SU-DHL-6 (cell line): ENCODE measurements around the gene KDM4F.

Source experiments
- H2AFZ ChIP-seq: fragments of 200-600 bp; sonication (generic); 2 replicates; pipeline ENCODE4 v1.6.1; 2014; ENCODE audit warnings: low read depth, mild to moderate bottlenecking, moderate library complexity, mixed read lengths, antibody characterized with exemption, low read length; ENCODE audit not compliant: severe bottlenecking
- H3F3A ChIP-seq: fragments of 200-600 bp; shearing (Covaris generic); 2 replicates; pipeline ENCODE4 v1.6.0; 2016; ENCODE audit warnings: antibody characterized with exemption, mild to moderate bottlenecking; ENCODE audit not compliant: insufficient read depth
- H3K27ac ChIP-seq: fragments of 200-600 bp; sonication (generic); 2 replicates; pipeline ENCODE4 v1.5.1; 2016; ENCODE audit warnings: low read depth, mild to moderate bottlenecking, low read length, moderate library complexity, mixed read lengths
- H3K27me3 ChIP-seq: fragments of 200-600 bp; sonication (generic), shearing (Covaris generic); 2 replicates; pipeline ENCODE4 v1.6.0; 2014; ENCODE audit warnings: mild to moderate bottlenecking, low read length
- H3K36me3 ChIP-seq: fragments of 200-600 bp; sonication (generic); 2 replicates; pipeline ENCODE4 v1.6.1; 2014; ENCODE audit warnings: mild to moderate bottlenecking, low read length, mixed read lengths
- H3K4me2 ChIP-seq: fragments of 300-600, 200-600 bp; shearing (Covaris generic), sonication (generic); 2 replicates; pipeline ENCODE4 v1.6.0; 2014; ENCODE audit warnings: low read length, low read depth, mild to moderate bottlenecking; ENCODE audit not compliant: poor library complexity, severe bottlenecking
- H3K4me3 ChIP-seq: fragments of 200-600 bp; sonication (generic); 2 replicates; pipeline ENCODE4 v1.5.1; 2014; ENCODE audit warnings: antibody characterized with exemption, low read length, mild to moderate bottlenecking, mixed read lengths; ENCODE audit not compliant: insufficient read depth, poor library complexity, severe bottlenecking
- H3K79me2 ChIP-seq: fragments of 200-600 bp; sonication (generic); 2 replicates; pipeline ENCODE4 v1.6.1; 2014; ENCODE audit warnings: mild to moderate bottlenecking, low read length, moderate library complexity; ENCODE audit not compliant: insufficient read depth
- H3K9ac ChIP-seq: fragments of 200-600 bp; sonication (generic); 2 replicates; pipeline ENCODE4 v1.7.0; 2014; ENCODE audit warnings: mild to moderate bottlenecking, low read length
- H3K9me2 ChIP-seq: fragments of 200-600 bp; sonication (generic); replicated peaks from 2 replicates; pipeline ENCODE4 v1.6.1; 2014; ENCODE audit warnings: low read length; ENCODE audit not compliant: insufficient read depth
- H3K9me3 ChIP-seq: fragments of 200-600 bp; sonication (generic); 2 replicates; pipeline ENCODE4 v1.6.1; 2014; ENCODE audit warnings: low read length, mixed read lengths; ENCODE audit not compliant: insufficient read depth
- H4K20me1 ChIP-seq: fragments of 200-600 bp; sonication (generic); 2 replicates; pipeline ENCODE4 v1.6.1; 2014; ENCODE audit warnings: low read depth, mild to moderate bottlenecking, antibody characterized with exemption, low read length, moderate library complexity, mixed read lengths
- EZH2phosphoT487 ChIP-seq: fragments of 200-600 bp; sonication (generic), shearing (Covaris generic); conservative IDR thresholded peaks from 2 replicates; pipeline ENCODE4 v1.6.1; 2018; ENCODE audit warnings: mild to moderate bottlenecking, antibody characterized with exemption, low read length, moderate library complexity, mixed read lengths
- TF ChIP-seq, protein P1 (sequence below): fragments of 200-600 bp; sonication (generic); IDR thresholded peaks from one replicate; pipeline ENCODE4 v1.5.1; 2017; ENCODE audit warnings: antibody characterized with exemption, mild to moderate bottlenecking, low read length, moderate library complexity; ENCODE audit not compliant: insufficient read depth, poor library complexity, severe bottlenecking

KDM4F gene

DNA sequence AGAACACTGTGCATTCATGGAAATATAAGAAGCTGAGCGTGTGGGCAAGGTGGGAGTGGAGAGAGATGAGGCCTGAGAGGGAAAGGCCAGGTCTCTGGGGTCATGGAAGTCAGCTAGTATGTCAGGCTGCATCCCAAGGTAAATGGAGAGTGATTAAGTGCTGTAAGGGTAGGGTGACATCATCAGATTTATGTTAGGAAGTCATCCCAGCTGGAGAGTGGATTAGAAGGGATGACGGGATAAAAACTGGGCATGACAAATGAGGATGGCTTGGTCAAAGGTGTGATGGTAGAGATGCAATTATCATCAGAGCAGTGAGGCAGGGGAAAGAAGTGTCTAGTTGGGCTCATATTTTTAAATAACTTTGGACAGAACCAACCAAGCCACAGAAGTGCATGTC, 36.9 kb downstream of the KDM4F start:
- H3K79me2 ChIP-seq, result no peaks in the 10 kb centered on the region
- no peaks in the 10 kb centered on the region for H3K9me2 ChIP-seq
- H3K27me3 ChIP-seq, result no peaks in the 10 kb centered on the region
- H3K4me2 ChIP-seq, result no peak overlapping the region
- H2AFZ ChIP-seq, result no peak overlapping the region
- H3K27ac ChIP-seq, result no peak overlapping the region
- no peaks in the 10 kb centered on the region for H3K36me3 ChIP-seq
- no peak overlapping the region for H3K4me3 ChIP-seq
- no peak overlapping the region for H3K9ac ChIP-seq
- TF ChIP-seq EZH2phosphoT487, result no peak
- TF ChIP-seq, protein P1, sequence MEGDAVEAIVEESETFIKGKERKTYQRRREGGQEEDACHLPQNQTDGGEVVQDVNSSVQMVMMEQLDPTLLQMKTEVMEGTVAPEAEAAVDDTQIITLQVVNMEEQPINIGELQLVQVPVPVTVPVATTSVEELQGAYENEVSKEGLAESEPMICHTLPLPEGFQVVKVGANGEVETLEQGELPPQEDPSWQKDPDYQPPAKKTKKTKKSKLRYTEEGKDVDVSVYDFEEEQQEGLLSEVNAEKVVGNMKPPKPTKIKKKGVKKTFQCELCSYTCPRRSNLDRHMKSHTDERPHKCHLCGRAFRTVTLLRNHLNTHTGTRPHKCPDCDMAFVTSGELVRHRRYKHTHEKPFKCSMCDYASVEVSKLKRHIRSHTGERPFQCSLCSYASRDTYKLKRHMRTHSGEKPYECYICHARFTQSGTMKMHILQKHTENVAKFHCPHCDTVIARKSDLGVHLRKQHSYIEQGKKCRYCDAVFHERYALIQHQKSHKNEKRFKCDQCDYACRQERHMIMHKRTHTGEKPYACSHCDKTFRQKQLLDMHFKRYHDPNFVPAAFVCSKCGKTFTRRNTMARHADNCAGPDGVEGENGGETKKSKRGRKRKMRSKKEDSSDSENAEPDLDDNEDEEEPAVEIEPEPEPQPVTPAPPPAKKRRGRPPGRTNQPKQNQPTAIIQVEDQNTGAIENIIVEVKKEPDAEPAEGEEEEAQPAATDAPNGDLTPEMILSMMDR, result no peak
- H3K9me3 ChIP-seq, result no peaks in the 10 kb centered on the region
- no peaks in the 10 kb centered on the region for H3F3A ChIP-seq
- H4K20me1 ChIP-seq, result no peaks in the 10 kb centered on the region

DNA sequence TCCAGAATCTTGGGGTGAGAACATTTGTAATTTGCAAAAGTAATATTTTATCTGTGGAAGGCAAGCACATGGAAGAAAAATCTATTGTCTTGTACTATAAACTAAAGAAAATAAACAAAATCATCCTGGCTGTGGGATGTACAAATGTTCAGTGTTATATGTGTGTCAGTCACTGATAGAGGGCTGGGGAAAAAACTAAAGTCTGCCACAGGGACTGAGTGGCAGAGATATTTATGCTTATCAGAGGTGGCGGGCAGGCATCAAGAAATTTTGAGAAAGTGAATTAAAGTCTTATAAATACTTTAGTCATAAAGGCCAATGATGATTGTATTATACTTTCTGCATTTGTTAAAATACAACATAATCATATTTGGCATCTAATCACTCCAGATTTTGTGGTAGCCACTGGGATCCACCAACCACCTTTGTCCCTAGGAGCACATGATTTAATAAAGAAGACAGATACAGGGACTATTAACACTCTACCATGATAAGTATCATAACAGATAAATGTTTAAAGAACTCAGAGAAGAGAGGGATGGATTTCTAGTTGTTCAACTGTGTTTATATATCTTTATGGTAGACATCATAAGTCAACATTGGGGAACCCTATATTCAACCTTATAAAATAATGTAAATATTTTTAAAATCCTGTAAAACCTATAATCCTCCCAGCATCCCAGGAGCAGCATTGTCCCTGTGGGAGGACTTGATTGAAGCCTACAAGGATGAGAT, 37.8 kb downstream of the KDM4F start:
- Histone ChIP-seq H2AFZ (no peak overlapping the region), H3K79me2 (no peaks in the 10 kb centered on the region), H3K9ac (no peak overlapping the region), H3K27ac (no peak overlapping the region), H3K4me2 (no peak overlapping the region), H3K4me3 (no peak overlapping the region), H3K36me3 (no peaks in the 10 kb centered on the region), H3K27me3 (no peaks in the 10 kb centered on the region), H3F3A (no peaks in the 10 kb centered on the region), H3K9me3 (no peaks in the 10 kb centered on the region), H3K9me2 (no peaks in the 10 kb centered on the region), H4K20me1 (no peaks in the 10 kb centered on the region)
- no peak for TF ChIP-seq EZH2phosphoT487
- TF ChIP-seq, protein P1, result no peak

DNA sequence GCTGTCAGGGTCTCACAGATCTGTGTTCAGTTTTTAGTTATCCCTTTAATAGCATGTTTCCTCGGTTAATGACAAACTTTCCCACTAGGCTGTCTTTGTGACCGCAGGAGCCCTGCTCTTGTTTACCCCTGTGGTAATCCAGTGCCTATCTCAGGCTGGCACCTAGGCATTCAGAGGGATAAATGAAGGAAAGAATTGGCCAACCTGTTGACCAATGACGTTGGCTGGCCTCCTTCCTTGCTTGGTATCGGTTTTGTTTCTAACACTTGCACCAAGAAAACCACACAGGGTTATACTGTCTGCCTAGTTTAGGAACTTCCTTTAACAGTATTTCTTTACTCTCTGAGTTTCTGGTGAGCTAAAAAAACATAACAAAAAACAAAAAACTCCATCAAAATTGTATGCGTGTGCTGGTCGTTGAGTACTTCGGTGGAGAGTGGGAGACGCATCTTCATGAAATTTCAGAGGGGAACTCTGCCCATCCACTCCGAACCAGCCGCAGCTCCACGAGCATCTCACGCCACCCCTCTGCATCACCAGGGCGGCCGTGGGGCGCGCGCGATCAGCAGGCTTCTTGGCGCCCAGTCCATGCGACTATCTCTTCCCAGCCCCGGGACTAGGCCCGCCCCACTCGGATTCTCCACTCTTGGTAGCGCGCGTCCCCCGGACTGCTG, 39.9 kb downstream of the KDM4F start:
- Histone ChIP-seq H2AFZ (peak overlapping the region; percentile 72), H3K79me2 (no peaks in the 10 kb centered on the region), H3K4me3 (peak overlapping the region; percentile 66), H3K9ac (peak overlapping the region; percentile 68), H3K4me2 (peak overlapping the region; percentile 75), H3K9me3 (no peaks in the 10 kb centered on the region), H3K27ac (no peak overlapping the region), H3K36me3 (no peaks in the 10 kb centered on the region), H3K27me3 (no peaks in the 10 kb centered on the region), H4K20me1 (no peaks in the 10 kb centered on the region), H3F3A (no peaks in the 10 kb centered on the region), H3K9me2 (no peaks in the 10 kb centered on the region)
- TF ChIP-seq, protein P1, result no peak
- no peak for TF ChIP-seq EZH2phosphoT487
